ENCODE measurements around the gene RNF208. TPM values are rescaled to one million over a fixed set of nuclear protein-coding genes. Genes with fewer than 3 reads are reported as not detected.

The RNF208 gene
- total and polyA plus RNA-seq, 10 of the 15 experiments (the other 5 are each of a cell fraction or from before 2014, with no cell fraction given) = 0.06 to 10.7 (median 0.77) TPM

DNA sequence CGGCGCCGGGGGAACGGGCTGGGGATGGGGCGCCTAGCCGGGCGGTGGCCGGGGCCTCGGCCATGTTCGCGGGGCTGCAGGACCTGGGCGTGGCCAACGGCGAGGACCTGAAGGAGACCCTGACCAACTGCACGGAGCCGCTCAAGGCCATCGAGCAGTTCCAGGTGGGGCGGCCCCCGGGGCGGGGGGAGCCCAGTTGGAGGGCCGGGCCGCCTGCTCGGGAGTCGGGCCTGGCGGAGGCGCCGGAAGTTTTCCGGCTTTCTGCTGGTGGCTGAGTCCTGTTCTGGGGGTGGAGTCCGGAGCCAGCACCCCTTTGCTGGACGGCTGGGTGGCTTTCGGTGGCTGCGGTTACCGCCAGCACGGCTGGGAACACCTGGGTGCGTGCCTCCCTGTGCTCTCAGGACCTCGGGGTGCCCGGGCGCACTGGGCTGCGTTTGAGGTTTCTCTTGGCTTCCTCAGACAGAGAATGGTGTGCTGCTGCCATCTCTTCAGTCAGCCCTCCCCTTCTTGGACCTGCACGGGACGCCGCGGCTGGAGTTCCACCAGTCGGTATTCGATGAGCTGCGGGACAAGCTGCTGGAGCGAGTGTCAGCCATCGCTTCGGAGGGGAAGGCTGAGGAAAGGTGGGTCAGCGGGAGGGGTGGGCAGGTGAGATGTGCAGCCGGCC lies 33.5 kb upstream of the RNF208 start:
- in situ Hi-C loops (cut with MboI) = no loop called here
- peak; percentile 47 for ATAC-seq
- H3K36me3 ChIP-seq (ENCODE audit: control insufficient read depth in 2 of 2, insufficient read depth in 2 of 2, low read length in 1 of 2) = peaks cover 2 to 8% of the 10 kb centered on the region in 2 experiments; a peak in 3 of 4 replicates
- H3K9me3 ChIP-seq (replicated peaks; ENCODE audit: control insufficient read depth, insufficient read depth, low read length) = no peaks in the 10 kb centered on the region
- H3K9ac ChIP-seq (ENCODE audit: control insufficient read depth, insufficient read depth, low read length) = peak overlapping the region; percentile 74
- H3K4me2 ChIP-seq (ENCODE audit: control insufficient read depth, insufficient read depth) = peak overlapping the region; percentile 81
- no peaks in the 10 kb centered on the region for H4K20me1 ChIP-seq (ENCODE audit: control insufficient read depth, insufficient read depth)
- CTCF ChIA-PET = interaction anchor here (1.0 to 1.6 kb wide), 7 partner anchors 9 to 27 kb away, joined by 3 to 7 read pairs (median 4); partner anchors contain the start of gene TUBB4B
- peaks cover 14% of the 10 kb centered on the region for H3K4me1 ChIP-seq (ENCODE audit: control insufficient read depth, insufficient read depth, low read length)
- WGBS (ENCODE audit: insufficient coverage, insufficient replicate concordance, low lambda C conversion rate, missing lambda C conversion rate) = 1% methylated on average over 51 of the region's 51 CpGs
- intact Hi-C loops (cut with micrococcal nuclease; ENCODE audit: unreplicated experiment) = no loop called here
- POLR2A ChIA-PET = interaction anchor here (0.6 to 6.2 kb wide), 8 partner anchors 12 to 105 kb away, joined by 3 to 112 read pairs (median 6); partner anchors contain the start of gene TUBB4B
- H3K4me3 ChIP-seq = peak overlapping the region; percentile 93
- RAD21 ChIA-PET (ENCODE audit: unreplicated experiment) = interaction anchor here (0.6 to 2.2 kb wide), 6 partner anchors 15 to 343 kb away, joined by 3 to 13 read pairs (median 5); partner anchors contain the start of gene TUBB4B
- TF ChIP-seq CBFB (IDR thresholded peaks at IDR 0.05; ENCODE audit: low read depth) (0 out of 2 replicates have a peak, but pooled peaks have one; percentile 14), LARP7 (IDR thresholded peaks at IDR 0.05) (peak; percentile 20; the same call in 1 of the 2 replicates), GATAD2B (conservative IDR thresholded peaks at IDR 0.05; ENCODE audit: low read depth) (peak; percentile 78; the same call in 1 of the 2 replicates), CHD1 (IDR thresholded peaks at IDR 0.05; ENCODE audit: low read depth, low read length) (0 out of 2 replicates have a peak, but pooled peaks have one; percentile 17), EZH2 (IDR thresholded peaks at IDR 0.05; ENCODE audit: borderline replicate concordance, control insufficient read depth, low read depth, low read length) (no peak), RELA (IDR thresholded peaks at IDR 0.05; ENCODE audit: borderline replicate concordance, partially characterized antibody) (no peak), RFX5 (IDR thresholded peaks at IDR 0.05; ENCODE audit: low read depth, low read length) (no peak), ASH2L (IDR thresholded peaks at IDR 0.05; ENCODE audit: borderline replicate concordance, low read depth) (peak; percentile 82; the same call in 1 of the 2 replicates), RUNX3 (IDR thresholded peaks at IDR 0.05; ENCODE audit: low read length) (peak; percentile 54; the same call in 1 of the 2 replicates), TCF3 (IDR thresholded peaks at IDR 0.05; ENCODE audit: borderline replicate concordance, insufficient read depth, low read depth, low read length) (0 out of 2 replicates have a peak, but pooled peaks have one; percentile 57), HDGF (IDR thresholded peaks at IDR 0.05) (no peak), SUPT20H (IDR thresholded peaks at IDR 0.05; ENCODE audit: borderline replicate concordance, control insufficient read depth, low read depth, low read length) (no peak), ETV6 (conservative IDR thresholded peaks at IDR 0.05 in 1 of 2, IDR thresholded peaks at IDR 0.05 in 1 of 2; ENCODE audit: borderline replicate concordance in 1 of 2, low read depth in 1 of 2) (0 out of 4 replicates have a peak, but pooled peaks of 1 of the 2 experiments have one; percentile 38), YY1 (IDR thresholded peaks at IDR 0.05; ENCODE audit: low read depth, low read length) (peak; percentile 75)
- TF ChIP-seq, protein P1, sequence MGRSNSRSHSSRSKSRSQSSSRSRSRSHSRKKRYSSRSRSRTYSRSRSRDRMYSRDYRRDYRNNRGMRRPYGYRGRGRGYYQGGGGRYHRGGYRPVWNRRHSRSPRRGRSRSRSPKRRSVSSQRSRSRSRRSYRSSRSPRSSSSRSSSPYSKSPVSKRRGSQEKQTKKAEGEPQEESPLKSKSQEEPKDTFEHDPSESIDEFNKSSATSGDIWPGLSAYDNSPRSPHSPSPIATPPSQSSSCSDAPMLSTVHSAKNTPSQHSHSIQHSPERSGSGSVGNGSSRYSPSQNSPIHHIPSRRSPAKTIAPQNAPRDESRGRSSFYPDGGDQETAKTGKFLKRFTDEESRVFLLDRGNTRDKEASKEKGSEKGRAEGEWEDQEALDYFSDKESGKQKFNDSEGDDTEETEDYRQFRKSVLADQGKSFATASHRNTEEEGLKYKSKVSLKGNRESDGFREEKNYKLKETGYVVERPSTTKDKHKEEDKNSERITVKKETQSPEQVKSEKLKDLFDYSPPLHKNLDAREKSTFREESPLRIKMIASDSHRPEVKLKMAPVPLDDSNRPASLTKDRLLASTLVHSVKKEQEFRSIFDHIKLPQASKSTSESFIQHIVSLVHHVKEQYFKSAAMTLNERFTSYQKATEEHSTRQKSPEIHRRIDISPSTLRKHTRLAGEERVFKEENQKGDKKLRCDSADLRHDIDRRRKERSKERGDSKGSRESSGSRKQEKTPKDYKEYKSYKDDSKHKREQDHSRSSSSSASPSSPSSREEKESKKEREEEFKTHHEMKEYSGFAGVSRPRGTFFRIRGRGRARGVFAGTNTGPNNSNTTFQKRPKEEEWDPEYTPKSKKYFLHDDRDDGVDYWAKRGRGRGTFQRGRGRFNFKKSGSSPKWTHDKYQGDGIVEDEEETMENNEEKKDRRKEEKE (IDR thresholded peaks at IDR 0.05) = no peak
- H3K79me2 ChIP-seq (ENCODE audit: control insufficient read depth, insufficient read depth, low read length) = peaks cover 18% of the 10 kb centered on the region
- BruUV-seq (replicated peaks) = no TSS peak
- SMC1A ChIA-PET (ENCODE audit: uncharacterized antibody, unreplicated experiment) = interaction anchor here (1.6 kb wide), 1 partner anchor 19 kb away, joined by 5 read pairs; no protein-coding TSS in a partner anchor
- DNase-seq (ENCODE audit: low read depth, low spot score) = no peak
- no peak for FAIRE-seq
- no peaks in the 10 kb centered on the region for H3K27me3 ChIP-seq (replicated peaks in 1 of 2; ENCODE audit: control insufficient read depth in 2 of 2, insufficient read depth in 2 of 2, low read length in 1 of 2)
- peak overlapping the region; percentile 78 for H2AFZ ChIP-seq (ENCODE audit: control insufficient read depth, low read depth, low read length)
- peak overlapping the region; percentile 77 for H3K27ac ChIP-seq (ENCODE audit: control insufficient read depth, insufficient read depth)
